Stimulated activated CD4-positive, alpha-beta T cell treated with anti-CD3 and anti-CD28 coated beads, TNF-alpha, amount 100 ng/mL, for 24 hours (primary cell): Measurements from ENCODE around the gene PACRG.

Experiments
- DNase-seq, 3 experiments: peaks; one replicate each; pipeline ENCODE4 v3.0.0-alpha.2; 2020; ENCODE audit warnings: low read depth in 3 of 3

The PACRG gene

GRCh38 chr6:162864911-162865310, 137.1 kb downstream of the PACRG start:
- DNase-seq: no peak

- DNase-seq: no peak
Measured at GRCh38 chr6:162866656-162867055, 138.9 kb downstream of the PACRG start.

GRCh38 chr6:162868397-162868796, 140.6 kb downstream of the PACRG start:
- DNase-seq: no peak

- no peak for DNase-seq
Measured at GRCh38 chr6:162871966-162872365, 144.2 kb downstream of the PACRG start.

- DNase-seq: no peak
Measured at GRCh38 chr6:162873537-162873936, 145.8 kb downstream of the PACRG start.

- no peak for DNase-seq
Measured at GRCh38 chr6:162875070-162875469, 147.3 kb downstream of the PACRG start.

GRCh38 chr6:162882801-162883481, 155.2 kb downstream of the PACRG start:
- DNase-seq: no peak

- DNase-seq: no peak
Measured at GRCh38 chr6:162887981-162888689, 160.4 kb downstream of the PACRG start.

- no peak for DNase-seq
Measured at GRCh38 chr6:162889303-162889702, 161.5 kb downstream of the PACRG start.

GRCh38 chr6:162898011-162898410, 170.2 kb downstream of the PACRG start:
- DNase-seq: no peak

- DNase-seq: no peak
Measured at GRCh38 chr6:162899148-162899547, 171.4 kb downstream of the PACRG start.

GRCh38 chr6:162900503-162900902, 172.7 kb downstream of the PACRG start:
- DNase-seq: no peak

GRCh38 chr6:162904069-162904663, 176.4 kb downstream of the PACRG start:
- DNase-seq: no peak

- no peak for DNase-seq
Measured at GRCh38 chr6:162906479-162906878, 178.7 kb downstream of the PACRG start.

- DNase-seq: no peak
Measured at GRCh38 chr6:162907876-162908481, 180.2 kb downstream of the PACRG start.

- DNase-seq: no peak
Measured at GRCh38 chr6:162913206-162913605, 185.4 kb downstream of the PACRG start.

GRCh38 chr6:162917506-162917905, 189.7 kb downstream of the PACRG start:
- no peak for DNase-seq

GRCh38 chr6:162921062-162921461, 193.3 kb downstream of the PACRG start:
- DNase-seq: no peak

- no peak for DNase-seq
Measured at GRCh38 chr6:162921510-162922040, 193.8 kb downstream of the PACRG start.

GRCh38 chr6:162922563-162923166, 194.9 kb downstream of the PACRG start:
- DNase-seq: no peak

- no peak for DNase-seq
Measured at GRCh38 chr6:162934844-162935243, 207.1 kb downstream of the PACRG start.

GRCh38 chr6:162940426-162940825, 212.7 kb downstream of the PACRG start:
- DNase-seq: no peak
